Tibial nerve (tissue), 4 donors: ENCODE data around the gene H2AZ2.

Experiments used
- EP300 ChIP-seq, 2 donors: sonication (generic); formaldehyde crosslinking; IDR thresholded peaks; one replicate each; pipeline ENCODE4 v1.6.1; 2017; ENCODE audit warnings: antibody characterized with exemption in 2 of 2, mild to moderate bottlenecking in 1 of 2
- POLR2A ChIP-seq, 2 donors: fragments of 450-650 bp; IDR thresholded peaks; one replicate each; pipeline ENCODE4 v1.6.1; 2017; ENCODE audit warnings: antibody characterized with exemption in 2 of 2, mild to moderate bottlenecking in 2 of 2, moderate library complexity in 2 of 2
- TF ChIP-seq, protein P1 (sequence below), 5 experiments: fragments of 200-600 bp in 3 of 5; fragments of 450-650 bp in 2 of 5; sonication (generic) in 3 of 5; IDR thresholded peaks; one replicate each; pipeline ENCODE4 v1.5.1; 2016 to 2019; ENCODE audit warnings: antibody characterized with exemption in 5 of 5, mild to moderate bottlenecking in 3 of 5, moderate library complexity in 2 of 5

DNA sequence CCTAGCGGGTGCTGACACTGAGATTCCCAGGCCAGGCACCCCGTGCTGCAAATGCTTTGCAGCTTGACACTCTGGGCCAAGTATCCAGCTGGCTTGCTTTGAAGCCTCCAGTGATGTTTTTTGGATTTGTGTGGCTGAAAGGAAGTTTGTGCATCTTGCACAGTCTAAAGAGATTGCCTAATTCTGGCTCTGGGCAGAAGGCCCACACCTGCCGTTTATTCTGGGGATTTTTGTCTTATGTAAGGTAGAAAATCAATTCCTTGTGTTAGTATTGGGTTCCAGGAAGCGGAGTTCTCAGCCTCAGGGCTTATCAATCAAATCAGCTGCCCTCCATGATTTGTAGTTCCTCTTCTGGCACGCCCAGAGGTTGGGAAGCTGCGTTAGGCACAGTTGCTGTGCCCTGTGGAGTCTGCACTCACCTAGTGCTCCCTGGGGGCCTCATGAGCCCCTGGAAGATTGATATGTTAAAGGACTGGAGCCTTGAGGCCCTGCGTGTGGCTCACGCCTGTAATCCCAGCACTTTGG, 45.9 kb upstream of the H2AZ2 start:
- TF ChIP-seq POLR2A (IDR thresholded peaks at IDR 0.05) (no peak), EP300 (IDR thresholded peaks at IDR 0.05) (no peak)
- TF ChIP-seq, protein P1, sequence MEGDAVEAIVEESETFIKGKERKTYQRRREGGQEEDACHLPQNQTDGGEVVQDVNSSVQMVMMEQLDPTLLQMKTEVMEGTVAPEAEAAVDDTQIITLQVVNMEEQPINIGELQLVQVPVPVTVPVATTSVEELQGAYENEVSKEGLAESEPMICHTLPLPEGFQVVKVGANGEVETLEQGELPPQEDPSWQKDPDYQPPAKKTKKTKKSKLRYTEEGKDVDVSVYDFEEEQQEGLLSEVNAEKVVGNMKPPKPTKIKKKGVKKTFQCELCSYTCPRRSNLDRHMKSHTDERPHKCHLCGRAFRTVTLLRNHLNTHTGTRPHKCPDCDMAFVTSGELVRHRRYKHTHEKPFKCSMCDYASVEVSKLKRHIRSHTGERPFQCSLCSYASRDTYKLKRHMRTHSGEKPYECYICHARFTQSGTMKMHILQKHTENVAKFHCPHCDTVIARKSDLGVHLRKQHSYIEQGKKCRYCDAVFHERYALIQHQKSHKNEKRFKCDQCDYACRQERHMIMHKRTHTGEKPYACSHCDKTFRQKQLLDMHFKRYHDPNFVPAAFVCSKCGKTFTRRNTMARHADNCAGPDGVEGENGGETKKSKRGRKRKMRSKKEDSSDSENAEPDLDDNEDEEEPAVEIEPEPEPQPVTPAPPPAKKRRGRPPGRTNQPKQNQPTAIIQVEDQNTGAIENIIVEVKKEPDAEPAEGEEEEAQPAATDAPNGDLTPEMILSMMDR (IDR thresholded peaks at IDR 0.05) = no peak
